WERI-Rb-1 (cell line): ENCODE measurements around the gene ARHGAP25.

ENCODE experiments used
- DNase-seq: peaks from one replicate; pipeline ENCODE4 v3.0.0-alpha.2; 2020
- H3K27ac ChIP-seq: fragments of 250-450 bp; sonication (Bioruptor Pico); 2 replicates; pipeline ENCODE4 v1.5.1; 2020; ENCODE audit warnings: mild to moderate bottlenecking, moderate library complexity
- H3K27me3 ChIP-seq: fragments of 250-450 bp; sonication (Bioruptor Pico); 2 replicates; pipeline ENCODE4 v1.5.1; 2021; ENCODE audit warnings: mild to moderate bottlenecking, low read depth, moderate library complexity; ENCODE audit not compliant: insufficient read depth, severe bottlenecking
- H3K36me3 ChIP-seq: fragments of 250-450 bp; sonication (Bioruptor Pico); 2 replicates; pipeline ENCODE4 v1.5.1; 2020; ENCODE audit warnings: mild to moderate bottlenecking, moderate library complexity
- H3K4me3 ChIP-seq: 2 replicates; pipeline ENCODE4 v1.5.1; 2011; ENCODE audit warnings: low read depth, mild to moderate bottlenecking, control low read depth, low read length
- H3K9me3 ChIP-seq: fragments of 250-450 bp; sonication (Bioruptor Pico); 2 replicates; pipeline ENCODE4 v1.5.1; 2021; ENCODE audit warnings: mild to moderate bottlenecking, moderate library complexity; ENCODE audit not compliant: severe bottlenecking
- TF ChIP-seq, protein P1 (sequence below): IDR thresholded peaks from 2 replicates; pipeline ENCODE4 v1.5.1; 2011; ENCODE audit warnings: low read depth, mild to moderate bottlenecking, control low read depth, inconsistent platforms, low read length

The ARHGAP25 gene

DNA sequence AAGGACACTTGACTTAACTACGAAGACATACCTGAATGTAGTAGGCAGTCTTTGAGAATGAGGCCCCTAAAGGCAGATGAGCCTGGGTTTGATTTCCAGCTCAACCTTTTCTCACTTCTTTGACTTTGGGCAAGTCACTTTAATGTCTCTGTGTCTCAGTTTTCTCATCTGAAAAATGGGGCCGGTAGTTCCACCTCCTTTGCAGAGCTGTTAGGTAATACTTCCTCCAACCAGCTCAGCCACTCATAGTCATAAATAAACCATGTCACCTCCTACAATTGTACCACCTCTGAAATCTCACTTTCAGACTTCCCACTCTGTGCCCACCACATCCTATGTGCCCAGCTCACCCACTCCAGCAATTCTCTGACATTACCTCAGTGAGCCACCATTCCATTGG is 10.4 kb downstream of the ARHGAP25 start:
- H3K36me3 ChIP-seq = no peaks in the 10 kb centered on the region
- H3K27ac ChIP-seq = no peak overlapping the region
- no peaks in the 10 kb centered on the region for H3K9me3 ChIP-seq
- TF ChIP-seq, protein P1, sequence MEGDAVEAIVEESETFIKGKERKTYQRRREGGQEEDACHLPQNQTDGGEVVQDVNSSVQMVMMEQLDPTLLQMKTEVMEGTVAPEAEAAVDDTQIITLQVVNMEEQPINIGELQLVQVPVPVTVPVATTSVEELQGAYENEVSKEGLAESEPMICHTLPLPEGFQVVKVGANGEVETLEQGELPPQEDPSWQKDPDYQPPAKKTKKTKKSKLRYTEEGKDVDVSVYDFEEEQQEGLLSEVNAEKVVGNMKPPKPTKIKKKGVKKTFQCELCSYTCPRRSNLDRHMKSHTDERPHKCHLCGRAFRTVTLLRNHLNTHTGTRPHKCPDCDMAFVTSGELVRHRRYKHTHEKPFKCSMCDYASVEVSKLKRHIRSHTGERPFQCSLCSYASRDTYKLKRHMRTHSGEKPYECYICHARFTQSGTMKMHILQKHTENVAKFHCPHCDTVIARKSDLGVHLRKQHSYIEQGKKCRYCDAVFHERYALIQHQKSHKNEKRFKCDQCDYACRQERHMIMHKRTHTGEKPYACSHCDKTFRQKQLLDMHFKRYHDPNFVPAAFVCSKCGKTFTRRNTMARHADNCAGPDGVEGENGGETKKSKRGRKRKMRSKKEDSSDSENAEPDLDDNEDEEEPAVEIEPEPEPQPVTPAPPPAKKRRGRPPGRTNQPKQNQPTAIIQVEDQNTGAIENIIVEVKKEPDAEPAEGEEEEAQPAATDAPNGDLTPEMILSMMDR = no peak
- no peak overlapping the region for H3K4me3 ChIP-seq
- H3K27me3 ChIP-seq = peaks cover 50% of the 10 kb centered on the region
- no peak for DNase-seq

- DNase-seq = no peak
- Histone ChIP-seq H3K36me3 (no peaks in the 10 kb centered on the region), H3K27me3 (peaks cover 41% of the 10 kb centered on the region), H3K9me3 (no peaks in the 10 kb centered on the region), H3K4me3 (no peak overlapping the region), H3K27ac (no peak overlapping the region)
- TF ChIP-seq, protein P1 = no peak
Measured at GRCh38 chr2:68746408-68746807, 11.8 kb downstream of the ARHGAP25 start.

- TF ChIP-seq, protein P1 = no peak
Measured at GRCh38 chr2:68747413-68747812, 12.8 kb downstream of the ARHGAP25 start.

DNA sequence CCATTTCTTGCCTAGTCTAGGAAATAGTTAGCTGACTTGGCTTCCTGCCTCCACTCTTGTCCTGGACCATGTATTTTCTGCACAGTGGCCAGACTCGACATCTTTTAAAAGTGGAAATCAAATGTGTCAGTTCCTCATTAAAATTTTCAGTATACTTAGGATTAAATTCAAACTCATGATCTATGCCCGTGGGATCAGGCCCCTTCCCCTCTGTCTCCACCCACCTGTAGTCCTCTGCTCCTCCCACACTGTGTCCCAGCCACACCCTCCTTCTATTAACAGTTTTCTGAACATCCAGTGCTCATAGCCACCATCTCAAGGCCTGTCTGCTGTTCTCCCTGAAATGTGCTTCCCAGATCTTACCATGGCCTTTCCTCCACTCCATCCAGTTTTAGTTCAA is 13.3 kb downstream of the ARHGAP25 start:
- peaks cover 33% of the 10 kb centered on the region for H3K27me3 ChIP-seq
- DNase-seq = no peak
- no peak overlapping the region for H3K27ac ChIP-seq
- TF ChIP-seq, protein P1 = no peak
- no peak overlapping the region for H3K4me3 ChIP-seq
- H3K36me3 ChIP-seq = no peaks in the 10 kb centered on the region
- H3K9me3 ChIP-seq = no peaks in the 10 kb centered on the region

More at GRCh38 chr2:68747413-68747812, 12.8 kb downstream of the ARHGAP25 start:
- peaks cover 33% of the 10 kb centered on the region for H3K27me3 ChIP-seq
- no peak overlapping the region for H3K27ac ChIP-seq
- no peak for DNase-seq
- no peak overlapping the region for H3K4me3 ChIP-seq
- H3K9me3 ChIP-seq = no peaks in the 10 kb centered on the region
- no peaks in the 10 kb centered on the region for H3K36me3 ChIP-seq

DNA sequence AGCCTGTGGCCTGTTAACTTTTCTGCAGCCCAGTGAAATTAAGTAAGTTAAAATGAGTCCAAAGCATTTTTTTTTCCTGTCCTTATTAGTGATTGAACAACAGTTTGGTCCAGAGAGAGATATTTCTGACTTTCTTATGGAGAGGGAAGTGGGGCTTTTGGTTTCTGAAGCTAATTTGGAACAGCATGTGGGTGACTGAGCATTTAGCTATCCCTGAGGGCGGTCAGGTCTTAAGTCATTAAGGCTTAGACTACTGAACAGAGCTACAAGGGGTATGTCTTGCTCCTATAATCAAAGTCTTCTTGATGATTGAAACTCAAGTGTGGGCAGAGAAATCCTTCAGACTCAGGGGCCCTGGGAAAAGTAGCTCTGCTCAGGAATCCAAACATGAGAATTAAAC is 14.0 kb downstream of the ARHGAP25 start:
- no peak overlapping the region for H3K4me3 ChIP-seq
- TF ChIP-seq, protein P1 = no peak
- DNase-seq = no peak
- no peaks in the 10 kb centered on the region for H3K9me3 ChIP-seq
- no peak overlapping the region for H3K27ac ChIP-seq
- peaks cover 37% of the 10 kb centered on the region for H3K27me3 ChIP-seq
- no peaks in the 10 kb centered on the region for H3K36me3 ChIP-seq

DNA sequence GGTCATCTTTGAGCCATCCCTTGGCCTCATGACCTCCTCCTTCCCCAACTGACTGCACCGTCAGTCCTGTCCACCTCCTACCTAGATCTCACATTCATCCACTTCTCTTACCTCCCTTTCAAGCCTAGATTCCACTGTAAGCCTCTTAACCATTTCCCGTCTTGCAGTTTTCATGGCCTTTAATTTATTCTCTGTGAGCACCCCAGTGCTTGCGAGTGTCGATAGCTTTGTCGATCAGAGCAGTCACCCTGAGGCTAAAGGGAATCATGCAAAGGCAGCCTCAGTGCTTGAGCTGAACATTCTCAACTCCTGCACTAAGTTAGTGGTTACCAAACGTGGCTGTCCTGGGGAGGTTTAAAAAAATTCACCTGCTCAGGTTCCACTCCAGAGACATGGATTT is 14.7 kb downstream of the ARHGAP25 start:
- TF ChIP-seq, protein P1 = no peak
- H3K27ac ChIP-seq = no peak overlapping the region
- no peak overlapping the region for H3K4me3 ChIP-seq
- peaks cover 32% of the 10 kb centered on the region for H3K27me3 ChIP-seq
- DNase-seq = no peak
- H3K36me3 ChIP-seq = no peaks in the 10 kb centered on the region
- no peaks in the 10 kb centered on the region for H3K9me3 ChIP-seq
